Measurements from ENCODE around the gene PRPF38B.

The PRPF38B gene

DNA sequence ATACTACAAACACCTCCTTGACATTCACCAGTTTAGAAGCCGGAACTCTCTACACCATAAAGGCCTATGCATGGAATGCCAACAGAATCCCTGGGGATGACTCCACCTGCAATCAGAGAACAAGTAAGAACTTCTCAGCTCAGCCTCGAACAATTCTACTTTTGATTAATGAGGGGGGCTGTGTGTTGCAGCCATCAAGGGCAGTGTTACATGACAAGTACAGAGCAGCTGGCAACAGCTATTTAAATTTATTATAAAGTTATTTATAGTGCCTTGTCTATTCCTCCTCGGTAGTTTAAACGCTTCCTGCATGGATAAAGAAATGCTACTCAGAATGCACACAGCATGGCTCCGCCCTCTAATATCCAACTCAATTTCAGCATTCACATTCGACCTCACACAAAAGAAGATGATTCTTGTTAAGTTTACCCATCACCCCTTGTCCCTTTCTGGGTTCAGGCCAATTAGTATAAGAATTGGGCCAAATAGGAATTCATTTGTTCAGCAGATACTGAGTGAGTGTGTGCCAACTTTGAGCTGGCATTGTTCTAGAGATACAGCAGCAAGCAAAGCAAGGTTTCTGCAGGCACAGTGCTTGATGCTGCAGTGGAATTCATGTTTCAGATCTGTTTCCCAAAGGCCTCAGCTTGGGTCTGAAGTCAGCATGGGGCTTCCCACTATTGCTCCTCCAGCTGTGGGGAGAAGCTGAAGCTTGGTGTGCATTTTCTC, 27.0 kb downstream of the PRPF38B start:
- DNase-seq = no peak

- no peak for DNase-seq
Measured at GRCh38 chr1:108719656-108720435, 27.7 kb downstream of the PRPF38B start.

GRCh38 chr1:108722292-108722691, 30.2 kb downstream of the PRPF38B start:
- DNase-seq = no peak

- no peak for DNase-seq
Measured at GRCh38 chr1:108725906-108726305, 33.8 kb downstream of the PRPF38B start.

GRCh38 chr1:108728327-108728923, 36.3 kb downstream of the PRPF38B start:
- DNase-seq = no peak

GRCh38 chr1:108729481-108729880, 37.4 kb downstream of the PRPF38B start:
- no peak for DNase-seq

DNA sequence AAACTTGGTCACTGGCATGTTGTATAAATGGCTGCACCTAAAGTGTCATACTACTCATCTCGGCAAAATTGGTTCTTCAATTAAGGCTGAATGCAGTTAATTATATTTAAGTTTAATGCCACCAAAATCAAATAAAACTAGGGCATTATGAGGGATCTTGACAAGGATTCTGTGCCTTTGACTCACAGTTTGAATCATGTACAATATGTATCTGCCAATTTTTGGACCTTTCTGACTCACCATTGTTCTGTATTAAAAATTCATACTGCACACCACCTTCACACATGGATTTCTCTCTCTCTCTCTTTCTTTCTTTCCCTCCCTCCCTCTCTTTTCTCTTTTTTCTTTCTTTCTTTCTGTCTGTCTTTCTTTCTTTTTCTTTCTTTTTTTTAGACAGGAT, 40.3 kb downstream of the PRPF38B start:
- DNase-seq = no peak

GRCh38 chr1:108734171-108734865, 42.2 kb downstream of the PRPF38B start:
- no peak for DNase-seq

- DNase-seq = no peak
Measured at GRCh38 chr1:108742253-108742652, 50.1 kb downstream of the PRPF38B start.

DNA sequence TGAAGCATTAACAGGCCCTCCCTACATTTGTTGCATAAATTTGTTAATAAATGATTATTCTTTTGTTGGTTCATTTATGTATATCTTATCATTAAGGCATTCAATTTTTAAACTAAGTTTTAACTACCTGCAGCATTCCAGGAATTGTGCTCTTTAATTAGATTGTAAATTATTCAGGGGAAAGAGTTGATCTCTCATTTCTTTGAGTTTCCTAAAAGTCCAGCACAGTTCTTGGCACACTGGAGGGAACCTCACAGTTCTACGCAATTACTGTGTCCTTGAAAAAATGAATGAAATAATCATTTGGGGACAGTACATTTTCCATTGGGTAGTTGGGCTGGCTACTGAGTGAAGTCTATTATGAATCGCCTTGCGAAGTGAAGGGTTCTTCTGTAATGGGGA, 53.9 kb downstream of the PRPF38B start:
- no peak for DNase-seq

GRCh38 chr1:108746382-108747170, 54.5 kb downstream of the PRPF38B start, which contains the start of gene STXBP3:
STXBP3 (plus strand) TSS chr1:108746674; CDS start chr1:108746738, 64 bp downstream.
- DNase-seq = peak; percentile 97

DNA sequence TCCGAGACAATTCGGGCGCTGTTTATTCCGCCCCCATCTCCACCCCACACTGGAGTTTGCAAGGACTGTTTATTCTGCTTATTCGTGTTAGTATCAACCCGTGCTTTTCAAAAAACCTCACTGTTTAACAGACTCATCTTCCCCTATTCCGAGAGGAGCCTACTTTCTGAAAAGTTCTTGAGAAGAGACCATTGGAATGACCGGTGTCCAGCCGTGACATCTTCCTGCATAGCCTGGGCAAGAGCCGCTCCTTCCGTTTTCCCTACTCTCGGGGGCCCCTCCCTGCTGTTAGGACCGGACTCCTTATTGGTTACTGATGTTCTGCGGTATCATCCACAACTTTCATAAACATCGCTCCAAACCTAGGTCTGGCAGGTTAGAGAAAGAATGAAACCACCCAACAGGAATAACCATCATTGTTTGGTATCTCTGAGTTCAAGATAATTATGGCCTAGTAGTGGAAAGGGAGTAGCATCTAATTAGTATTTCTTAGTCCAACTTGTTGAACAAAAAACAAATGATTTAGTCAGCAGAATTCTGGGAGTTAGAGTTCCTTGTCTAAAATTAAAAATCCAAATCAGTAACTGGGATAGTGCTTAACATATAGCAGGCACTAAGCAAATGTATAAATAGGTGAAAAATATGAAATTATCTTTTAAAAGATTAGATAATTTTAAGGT, 55.2 kb downstream of the PRPF38B start:
- DNase-seq = no peak

DNA sequence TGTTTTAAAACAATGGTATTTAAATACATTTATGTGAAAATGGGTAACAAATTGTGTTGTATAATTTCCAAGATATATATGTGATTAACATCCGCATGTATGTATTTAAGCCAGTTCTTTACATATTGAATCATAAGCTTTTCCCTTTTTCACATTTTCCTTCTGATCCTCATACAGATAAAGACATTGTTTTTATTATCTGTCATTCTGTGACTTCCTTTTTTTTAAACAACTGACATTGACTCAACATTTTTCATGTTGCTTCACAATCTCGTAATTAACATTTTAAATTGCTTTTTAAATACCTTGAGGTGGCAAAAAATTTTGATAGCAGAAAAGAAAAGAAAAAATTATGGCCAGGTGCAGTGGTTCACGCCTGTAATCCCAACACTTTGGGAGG, 55.8 kb downstream of the PRPF38B start:
- no peak for DNase-seq

- no peak for DNase-seq
Measured at GRCh38 chr1:108749081-108749480, 57.0 kb downstream of the PRPF38B start.

- DNase-seq = no peak
Measured at GRCh38 chr1:108750476-108751181, 58.5 kb downstream of the PRPF38B start.

Measured in activated gamma-delta T cell (primary cell).